SU-DHL-6 (cell line): ENCODE results near the gene MYOZ3.
A peak's percentile ranks its signal among the peaks of the same experiment; 100 is the strongest.

ENCODE experiments used
- H2AFZ ChIP-seq: fragments of 200-600 bp; sonication (generic); 2 replicates; pipeline ENCODE4 v1.6.1; 2014; ENCODE audit warnings: low read depth, mild to moderate bottlenecking, moderate library complexity, mixed read lengths, antibody characterized with exemption, low read length; ENCODE audit not compliant: severe bottlenecking
- H3F3A ChIP-seq: fragments of 200-600 bp; shearing (Covaris generic); 2 replicates; pipeline ENCODE4 v1.6.0; 2016; ENCODE audit warnings: antibody characterized with exemption, mild to moderate bottlenecking; ENCODE audit not compliant: insufficient read depth
- H3K27ac ChIP-seq: fragments of 200-600 bp; sonication (generic); 2 replicates; pipeline ENCODE4 v1.5.1; 2016; ENCODE audit warnings: low read depth, mild to moderate bottlenecking, low read length, moderate library complexity, mixed read lengths
- H3K27me3 ChIP-seq: fragments of 200-600 bp; sonication (generic), shearing (Covaris generic); 2 replicates; pipeline ENCODE4 v1.6.0; 2014; ENCODE audit warnings: mild to moderate bottlenecking, low read length
- H3K36me3 ChIP-seq: fragments of 200-600 bp; sonication (generic); 2 replicates; pipeline ENCODE4 v1.6.1; 2014; ENCODE audit warnings: mild to moderate bottlenecking, low read length, mixed read lengths
- H3K4me2 ChIP-seq: fragments of 300-600, 200-600 bp; shearing (Covaris generic), sonication (generic); 2 replicates; pipeline ENCODE4 v1.6.0; 2014; ENCODE audit warnings: low read length, low read depth, mild to moderate bottlenecking; ENCODE audit not compliant: poor library complexity, severe bottlenecking
- H3K4me3 ChIP-seq: fragments of 200-600 bp; sonication (generic); 2 replicates; pipeline ENCODE4 v1.5.1; 2014; ENCODE audit warnings: antibody characterized with exemption, low read length, mild to moderate bottlenecking, mixed read lengths; ENCODE audit not compliant: insufficient read depth, poor library complexity, severe bottlenecking
- H3K79me2 ChIP-seq: fragments of 200-600 bp; sonication (generic); 2 replicates; pipeline ENCODE4 v1.6.1; 2014; ENCODE audit warnings: mild to moderate bottlenecking, low read length, moderate library complexity; ENCODE audit not compliant: insufficient read depth
- H3K9ac ChIP-seq: fragments of 200-600 bp; sonication (generic); 2 replicates; pipeline ENCODE4 v1.7.0; 2014; ENCODE audit warnings: mild to moderate bottlenecking, low read length
- H3K9me2 ChIP-seq: fragments of 200-600 bp; sonication (generic); replicated peaks from 2 replicates; pipeline ENCODE4 v1.6.1; 2014; ENCODE audit warnings: low read length; ENCODE audit not compliant: insufficient read depth
- H3K9me3 ChIP-seq: fragments of 200-600 bp; sonication (generic); 2 replicates; pipeline ENCODE4 v1.6.1; 2014; ENCODE audit warnings: low read length, mixed read lengths; ENCODE audit not compliant: insufficient read depth
- H4K20me1 ChIP-seq: fragments of 200-600 bp; sonication (generic); 2 replicates; pipeline ENCODE4 v1.6.1; 2014; ENCODE audit warnings: low read depth, mild to moderate bottlenecking, antibody characterized with exemption, low read length, moderate library complexity, mixed read lengths
- EZH2phosphoT487 ChIP-seq: fragments of 200-600 bp; sonication (generic), shearing (Covaris generic); conservative IDR thresholded peaks from 2 replicates; pipeline ENCODE4 v1.6.1; 2018; ENCODE audit warnings: mild to moderate bottlenecking, antibody characterized with exemption, low read length, moderate library complexity, mixed read lengths
- TF ChIP-seq, protein P1 (sequence below): fragments of 200-600 bp; sonication (generic); IDR thresholded peaks from one replicate; pipeline ENCODE4 v1.5.1; 2017; ENCODE audit warnings: antibody characterized with exemption, mild to moderate bottlenecking, low read length, moderate library complexity; ENCODE audit not compliant: insufficient read depth, poor library complexity, severe bottlenecking

MYOZ3 gene

DNA sequence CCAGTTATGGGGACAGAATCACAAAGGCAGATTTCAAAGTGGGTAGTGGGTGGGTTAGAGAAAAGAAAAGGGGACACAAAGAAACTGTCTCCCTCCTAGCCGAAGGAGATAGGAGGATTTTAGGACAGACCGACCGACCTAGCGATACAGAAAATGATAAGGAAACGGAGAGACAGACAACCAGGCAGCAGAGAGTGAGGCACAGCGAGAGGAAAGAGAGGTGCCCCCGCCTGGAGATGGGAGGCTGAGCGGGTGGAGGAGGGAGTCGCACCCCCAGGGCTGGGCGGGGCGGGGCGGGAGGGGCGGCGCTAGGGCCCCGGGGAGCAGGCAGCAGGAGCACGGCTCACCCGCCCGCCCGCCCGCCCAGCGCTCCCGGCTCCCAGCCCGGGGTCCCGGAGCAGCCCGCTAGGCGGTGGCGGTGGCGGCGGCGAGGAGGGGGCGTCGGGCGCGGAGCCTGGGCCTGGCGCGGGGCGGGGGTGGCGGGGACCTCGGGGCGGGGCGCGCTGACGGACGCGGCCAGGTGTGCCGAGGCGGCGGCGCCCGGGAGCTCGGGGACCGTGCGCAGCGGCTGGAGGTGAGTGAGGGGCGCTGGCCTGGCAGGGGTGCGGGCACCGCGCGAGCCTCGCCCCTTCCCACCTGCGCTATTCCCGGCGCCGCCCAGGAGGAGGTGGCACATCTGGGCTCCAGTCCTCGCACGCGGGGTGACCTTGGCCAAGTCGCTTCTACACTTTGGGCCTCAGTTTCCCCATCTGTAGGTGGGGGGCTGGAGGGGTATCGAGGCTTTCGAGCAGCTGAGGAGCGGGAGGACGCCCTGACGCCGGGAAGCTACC is 36.5 kb upstream of the MYOZ3 start:
- no peak overlapping the region for H3K27ac ChIP-seq
- H3K36me3 ChIP-seq: no peaks in the 10 kb centered on the region
- H3F3A ChIP-seq: no peaks in the 10 kb centered on the region
- no peak for TF ChIP-seq EZH2phosphoT487
- TF ChIP-seq, protein P1, sequence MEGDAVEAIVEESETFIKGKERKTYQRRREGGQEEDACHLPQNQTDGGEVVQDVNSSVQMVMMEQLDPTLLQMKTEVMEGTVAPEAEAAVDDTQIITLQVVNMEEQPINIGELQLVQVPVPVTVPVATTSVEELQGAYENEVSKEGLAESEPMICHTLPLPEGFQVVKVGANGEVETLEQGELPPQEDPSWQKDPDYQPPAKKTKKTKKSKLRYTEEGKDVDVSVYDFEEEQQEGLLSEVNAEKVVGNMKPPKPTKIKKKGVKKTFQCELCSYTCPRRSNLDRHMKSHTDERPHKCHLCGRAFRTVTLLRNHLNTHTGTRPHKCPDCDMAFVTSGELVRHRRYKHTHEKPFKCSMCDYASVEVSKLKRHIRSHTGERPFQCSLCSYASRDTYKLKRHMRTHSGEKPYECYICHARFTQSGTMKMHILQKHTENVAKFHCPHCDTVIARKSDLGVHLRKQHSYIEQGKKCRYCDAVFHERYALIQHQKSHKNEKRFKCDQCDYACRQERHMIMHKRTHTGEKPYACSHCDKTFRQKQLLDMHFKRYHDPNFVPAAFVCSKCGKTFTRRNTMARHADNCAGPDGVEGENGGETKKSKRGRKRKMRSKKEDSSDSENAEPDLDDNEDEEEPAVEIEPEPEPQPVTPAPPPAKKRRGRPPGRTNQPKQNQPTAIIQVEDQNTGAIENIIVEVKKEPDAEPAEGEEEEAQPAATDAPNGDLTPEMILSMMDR: no peak
- no peaks in the 10 kb centered on the region for H3K9me3 ChIP-seq
- no peak overlapping the region for H3K9ac ChIP-seq
- H3K79me2 ChIP-seq: no peaks in the 10 kb centered on the region
- no peak overlapping the region for H2AFZ ChIP-seq
- H3K4me3 ChIP-seq: no peak overlapping the region
- H4K20me1 ChIP-seq: no peaks in the 10 kb centered on the region
- no peaks in the 10 kb centered on the region for H3K9me2 ChIP-seq
- peak overlapping the region; percentile 26 for H3K4me2 ChIP-seq
- 0 out of 2 replicates have a peak, but pooled peaks cover 2% of the 10 kb centered on the region for H3K27me3 ChIP-seq

DNA sequence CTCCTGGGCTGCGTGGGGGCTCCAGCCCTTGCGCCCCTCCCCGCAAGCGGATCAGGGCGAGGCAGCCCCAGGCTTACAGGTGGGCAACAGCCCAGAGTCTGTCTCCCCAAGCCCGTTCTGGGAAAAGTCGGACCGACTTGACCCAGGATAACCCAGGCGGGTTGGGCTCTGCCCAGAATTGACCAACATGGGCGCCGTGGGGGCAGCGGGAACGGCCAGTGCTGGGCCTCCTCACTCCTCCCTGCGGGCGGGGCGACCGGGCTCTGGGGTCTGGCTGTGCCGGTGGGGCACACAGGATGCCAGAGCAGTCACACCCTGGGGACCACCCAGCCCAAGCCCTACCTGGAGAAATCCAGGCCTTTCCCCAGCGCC is 35.9 kb upstream of the MYOZ3 start:
- no peak for TF ChIP-seq EZH2phosphoT487
- TF ChIP-seq, protein P1: no peak
- no peaks in the 10 kb centered on the region for H3K9me3 ChIP-seq
- peak overlapping the region; percentile 26 for H3K4me2 ChIP-seq
- H3K36me3 ChIP-seq: no peaks in the 10 kb centered on the region
- H3K27ac ChIP-seq: no peak overlapping the region
- H3K4me3 ChIP-seq: no peak overlapping the region
- H3K9me2 ChIP-seq: no peaks in the 10 kb centered on the region
- no peaks in the 10 kb centered on the region for H3F3A ChIP-seq
- no peaks in the 10 kb centered on the region for H3K79me2 ChIP-seq
- no peaks in the 10 kb centered on the region for H4K20me1 ChIP-seq
- no peak overlapping the region for H3K9ac ChIP-seq
- H3K27me3 ChIP-seq: 0 out of 2 replicates have a peak, but pooled peaks cover 2% of the 10 kb centered on the region
- no peak overlapping the region for H2AFZ ChIP-seq

DNA sequence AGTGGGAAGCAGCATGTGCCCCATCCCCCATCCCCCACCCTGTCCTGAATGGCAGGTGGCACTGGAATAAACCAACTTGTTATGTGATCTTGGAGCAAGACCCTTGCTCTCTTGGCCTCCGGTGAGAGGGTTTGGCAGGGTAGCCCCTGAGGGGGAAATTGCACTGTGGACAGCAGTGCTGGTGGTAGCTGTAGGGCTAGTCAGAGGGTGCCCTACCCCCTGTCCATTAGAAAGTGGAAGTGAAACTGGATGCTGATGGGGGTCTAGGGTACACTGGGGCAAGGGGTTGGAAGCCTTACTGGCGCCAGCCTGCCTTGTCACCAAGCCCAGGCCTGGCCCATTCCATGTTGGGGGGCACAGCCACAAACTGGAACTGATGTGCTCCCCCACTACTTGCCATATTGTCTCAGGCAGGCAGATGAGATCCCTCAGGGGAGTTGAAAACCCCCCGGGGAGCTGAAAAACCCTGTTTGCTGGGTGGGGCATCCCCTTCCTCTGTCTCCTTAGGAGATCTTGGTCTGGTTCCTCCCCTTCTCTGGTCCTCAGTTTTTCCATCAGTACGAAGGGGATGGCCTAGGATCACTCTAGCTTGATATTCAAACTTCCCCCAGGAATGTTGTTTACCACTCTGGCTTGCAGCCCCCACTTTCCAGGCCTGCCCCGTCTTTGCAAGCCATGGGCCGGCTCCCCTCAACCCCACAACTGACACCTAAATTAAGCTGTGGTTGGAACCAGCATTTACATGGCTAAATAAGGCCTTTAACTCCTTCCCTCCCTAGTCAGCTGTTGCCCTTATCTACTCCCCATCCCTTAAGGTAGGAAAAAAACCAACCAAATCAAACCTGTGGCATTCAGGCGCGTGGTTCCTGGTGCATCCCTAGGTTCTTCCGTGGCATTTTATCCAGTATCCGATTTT is 35.0 kb upstream of the MYOZ3 start:
- H3K9ac ChIP-seq: no peak overlapping the region
- H3K4me3 ChIP-seq: no peak overlapping the region

More for the DNA sequence above, 35.0 kb upstream of the MYOZ3 start:
- Histone ChIP-seq H3K4me2 (no peak overlapping the region), H4K20me1 (no peaks in the 10 kb centered on the region), H3K9me2 (no peaks in the 10 kb centered on the region), H2AFZ (no peak overlapping the region), H3K9me3 (no peaks in the 10 kb centered on the region), H3K36me3 (no peaks in the 10 kb centered on the region), H3K79me2 (no peaks in the 10 kb centered on the region), H3K27ac (no peak overlapping the region), H3K27me3 (0 out of 2 replicates have a peak, but pooled peaks cover 2% of the 10 kb centered on the region), H3F3A (no peaks in the 10 kb centered on the region)
- TF ChIP-seq, protein P1: no peak
- no peak for TF ChIP-seq EZH2phosphoT487
